ENCODE measurements around the gene AKT2. TPM values are rescaled to one million over a fixed set of nuclear protein-coding genes. Genes with fewer than 3 reads are reported as not detected.

AKT2 gene
- total RNA-seq, 4 donors from 2014 or later, result 63.2 to 266 (median 138) TPM

DNA sequence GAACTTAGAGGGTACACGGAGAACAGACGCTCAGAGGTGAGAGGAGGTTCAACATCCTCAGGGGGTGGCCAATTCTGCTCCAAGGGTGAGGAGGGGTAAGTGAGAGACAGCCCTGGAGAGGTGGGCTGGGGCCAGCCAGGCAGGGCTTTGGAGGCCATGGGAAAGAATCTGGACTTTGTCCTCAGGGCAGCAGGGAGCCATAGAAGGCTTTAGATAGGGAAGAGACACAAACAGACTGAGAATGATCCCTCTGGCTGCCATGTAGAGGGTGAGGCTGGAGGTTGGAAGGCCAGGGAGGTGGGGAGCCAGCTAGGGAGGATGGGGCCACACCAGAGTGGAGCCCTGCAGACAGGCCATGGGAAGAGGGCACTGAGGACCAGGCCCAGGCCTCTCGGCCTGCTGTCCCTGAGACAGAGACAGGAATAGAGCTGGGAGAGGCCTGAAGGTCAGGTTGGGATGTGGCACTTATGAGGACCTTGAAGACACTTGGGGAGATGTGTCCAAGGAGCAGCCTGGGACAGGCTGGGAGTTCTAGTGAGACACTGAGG is 29.5 kb downstream of the AKT2 start:
- H3K9me3 ChIP-seq, result no peaks in the 10 kb centered on the region
- WGBS, 2 donors (ENCODE audit: low coverage in 1 of 2), result 92 to 94% methylated on average over 2 to 3 of the region's 3 CpGs
- H3K27ac ChIP-seq, result no peak overlapping the region
- H3K4me3 ChIP-seq, result no peak overlapping the region
- H3K36me3 ChIP-seq, result peaks cover 0 to 21% (median 9%) of the 10 kb centered on the region in 4 donors
- in situ Hi-C loops (cut with MboI; ENCODE audit: low pct_ligation_motif_present in 1 of 4, low pct_unique_long_range_greater_than_20kb in 1 of 4, low sequenced_read_pairs in 3 of 4), result no loop called here
- intact Hi-C loops (cut with DNase I; ENCODE audit: low total_unique reads), result no loop called here
- DNase-seq, result no peak
- H3K4me1 ChIP-seq, result no peaks in the 10 kb centered on the region
- no peaks in the 10 kb centered on the region for H3K27me3 ChIP-seq
- TF ChIP-seq, protein P1, sequence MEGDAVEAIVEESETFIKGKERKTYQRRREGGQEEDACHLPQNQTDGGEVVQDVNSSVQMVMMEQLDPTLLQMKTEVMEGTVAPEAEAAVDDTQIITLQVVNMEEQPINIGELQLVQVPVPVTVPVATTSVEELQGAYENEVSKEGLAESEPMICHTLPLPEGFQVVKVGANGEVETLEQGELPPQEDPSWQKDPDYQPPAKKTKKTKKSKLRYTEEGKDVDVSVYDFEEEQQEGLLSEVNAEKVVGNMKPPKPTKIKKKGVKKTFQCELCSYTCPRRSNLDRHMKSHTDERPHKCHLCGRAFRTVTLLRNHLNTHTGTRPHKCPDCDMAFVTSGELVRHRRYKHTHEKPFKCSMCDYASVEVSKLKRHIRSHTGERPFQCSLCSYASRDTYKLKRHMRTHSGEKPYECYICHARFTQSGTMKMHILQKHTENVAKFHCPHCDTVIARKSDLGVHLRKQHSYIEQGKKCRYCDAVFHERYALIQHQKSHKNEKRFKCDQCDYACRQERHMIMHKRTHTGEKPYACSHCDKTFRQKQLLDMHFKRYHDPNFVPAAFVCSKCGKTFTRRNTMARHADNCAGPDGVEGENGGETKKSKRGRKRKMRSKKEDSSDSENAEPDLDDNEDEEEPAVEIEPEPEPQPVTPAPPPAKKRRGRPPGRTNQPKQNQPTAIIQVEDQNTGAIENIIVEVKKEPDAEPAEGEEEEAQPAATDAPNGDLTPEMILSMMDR (IDR thresholded peaks at IDR 0.05), result no peak
- no peak for TF ChIP-seq POLR2AphosphoS5 (IDR thresholded peaks at IDR 0.05)
- TF ChIP-seq POLR2A (IDR thresholded peaks at IDR 0.05), result no peak
- no peak for TF ChIP-seq EP300 (IDR thresholded peaks at IDR 0.05; ENCODE audit: low read depth)

DNA sequence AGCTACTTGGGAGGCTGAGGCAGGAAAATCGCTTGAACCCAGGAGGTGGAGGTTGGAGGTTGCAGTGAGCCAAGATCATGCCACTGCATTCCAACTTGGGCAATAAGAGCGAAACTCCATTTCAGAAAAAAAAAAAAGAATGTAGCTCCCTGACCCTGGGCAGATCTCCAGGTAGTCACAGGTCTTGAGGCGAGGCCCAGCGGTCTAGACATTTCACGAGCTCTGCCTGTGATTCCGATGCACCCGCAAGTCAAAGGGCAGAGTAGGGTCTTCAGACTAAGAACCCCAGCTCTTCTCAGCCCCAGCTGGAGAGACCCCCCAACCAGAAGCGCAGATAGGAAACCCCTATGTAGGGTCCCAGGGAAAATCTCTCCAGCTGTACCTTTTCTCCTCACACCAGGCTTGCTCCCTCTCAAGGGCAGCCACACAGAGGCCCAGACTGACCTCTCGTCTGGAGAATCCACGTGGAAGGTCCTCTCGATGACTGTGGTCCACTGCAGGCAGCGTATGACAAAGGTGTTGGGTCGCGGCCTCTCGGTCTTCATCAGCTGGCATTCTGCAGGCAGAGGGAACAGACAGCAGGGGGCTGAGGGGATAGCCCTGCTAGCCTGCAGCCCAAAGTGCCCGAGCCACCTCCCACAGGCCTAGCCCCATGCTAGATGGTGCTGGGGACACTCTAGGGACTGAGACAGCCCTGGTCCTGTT is 30.3 kb downstream of the AKT2 start:
- intact Hi-C loops (cut with DNase I; ENCODE audit: low total_unique reads) (no loop called here), in situ Hi-C loops (cut with MboI; ENCODE audit: low pct_ligation_motif_present in 1 of 4, low pct_unique_long_range_greater_than_20kb in 1 of 4, low sequenced_read_pairs in 3 of 4) (no loop called here)
- no peak for TF ChIP-seq POLR2A (IDR thresholded peaks at IDR 0.05)
- TF ChIP-seq, protein P1 (IDR thresholded peaks at IDR 0.05), result no peak
- TF ChIP-seq EP300 (IDR thresholded peaks at IDR 0.05; ENCODE audit: low read depth), result no peak
- no peak for TF ChIP-seq POLR2AphosphoS5 (IDR thresholded peaks at IDR 0.05)
- Histone ChIP-seq H3K4me3 (no peak overlapping the region), H3K27ac (no peak overlapping the region), H3K27me3 (no peaks in the 10 kb centered on the region), H3K4me1 (no peaks in the 10 kb centered on the region), H3K9me3 (no peaks in the 10 kb centered on the region), H3K36me3 (peaks cover 0 to 21% (median 9%) of the 10 kb centered on the region in 4 donors)
- no peak for DNase-seq
- 86 to 93% methylated on average over 2 to 15 of the region's 16 CpGs for WGBS, 2 donors (ENCODE audit: low coverage in 1 of 2)

DNA sequence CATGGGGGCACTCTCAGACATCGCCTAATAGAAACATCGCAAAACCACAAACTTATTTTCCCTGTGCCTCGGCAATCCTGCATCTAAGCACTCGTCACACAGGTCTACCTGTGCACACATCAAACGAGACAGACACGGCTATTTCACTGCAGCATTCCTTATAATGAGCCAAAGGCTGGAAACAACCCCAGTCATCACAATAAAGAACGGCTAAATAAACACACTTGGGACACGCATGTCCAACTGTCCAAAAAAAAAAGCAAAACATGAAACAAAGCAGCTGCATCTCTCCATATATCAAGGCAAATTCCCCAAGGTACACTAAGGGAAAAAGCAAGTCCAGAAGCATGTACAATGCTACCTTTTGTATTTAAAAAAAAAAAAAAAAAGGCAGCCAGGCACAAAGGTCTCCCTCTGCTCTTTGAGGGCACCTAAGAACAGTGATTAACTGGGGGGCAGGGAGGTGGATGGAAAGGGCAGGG is 31.5 kb downstream of the AKT2 start:
- intact Hi-C loops (cut with DNase I; ENCODE audit: low total_unique reads), result no loop called here

DNA sequence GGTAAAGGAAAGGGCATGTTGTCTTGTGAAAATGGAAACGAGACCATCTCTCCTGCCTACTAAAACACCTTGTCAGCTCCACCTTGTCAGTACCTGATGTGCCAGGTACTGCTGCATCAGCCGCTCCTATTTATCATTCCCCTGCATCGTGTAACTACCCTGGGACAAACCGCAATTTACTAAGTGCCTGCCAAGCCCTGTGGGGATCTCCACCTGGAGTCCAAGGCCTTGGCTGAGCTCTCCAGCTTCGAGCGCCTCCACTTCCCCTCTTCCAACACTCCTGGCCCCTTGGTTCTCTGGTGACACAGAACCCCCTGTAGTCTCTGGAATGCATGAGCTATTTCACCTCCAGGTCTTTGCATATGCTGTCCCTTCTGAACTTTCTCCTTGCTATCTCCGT is 32.8 kb downstream of the AKT2 start:
- no peaks in the 10 kb centered on the region for H3K27me3 ChIP-seq
- no peaks in the 10 kb centered on the region for H3K4me1 ChIP-seq
- TF ChIP-seq EP300 (IDR thresholded peaks at IDR 0.05; ENCODE audit: low read depth) (no peak), POLR2A (IDR thresholded peaks at IDR 0.05) (no peak), POLR2AphosphoS5 (IDR thresholded peaks at IDR 0.05) (no peak)
- TF ChIP-seq, protein P1 (IDR thresholded peaks at IDR 0.05), result no peak
- WGBS, 2 donors (ENCODE audit: low coverage in 1 of 2), result 84 to 87% methylated on average over 4 to 7 of the region's 7 CpGs
- in situ Hi-C loops (cut with MboI; ENCODE audit: low pct_ligation_motif_present in 1 of 4, low pct_unique_long_range_greater_than_20kb in 1 of 4, low sequenced_read_pairs in 3 of 4), result no loop called here
- H3K4me3 ChIP-seq, result no peak overlapping the region
- intact Hi-C loops (cut with DNase I; ENCODE audit: low total_unique reads), result no loop called here
- no peaks in the 10 kb centered on the region for H3K9me3 ChIP-seq
- no peak for DNase-seq
- H3K27ac ChIP-seq, result no peak overlapping the region
- peaks cover 0 to 21% (median 9%) of the 10 kb centered on the region in 4 donors for H3K36me3 ChIP-seq

More for the DNA sequence above, 31.5 kb downstream of the AKT2 start:
- in situ Hi-C loops (cut with MboI; ENCODE audit: low pct_ligation_motif_present in 1 of 4, low pct_unique_long_range_greater_than_20kb in 1 of 4, low sequenced_read_pairs in 3 of 4), result no loop called here
- Histone ChIP-seq H3K27ac (no peak overlapping the region), H3K9me3 (no peaks in the 10 kb centered on the region), H3K36me3 (peaks cover 0 to 21% (median 9%) of the 10 kb centered on the region in 4 donors), H3K27me3 (no peaks in the 10 kb centered on the region), H3K4me1 (no peaks in the 10 kb centered on the region), H3K4me3 (no peak overlapping the region)
- 53 to 58% methylated on average over 4 to 8 of the region's 8 CpGs for WGBS, 2 donors (ENCODE audit: low coverage in 1 of 2)
- no peak for DNase-seq
- TF ChIP-seq POLR2AphosphoS5 (IDR thresholded peaks at IDR 0.05), result no peak
- TF ChIP-seq, protein P1 (IDR thresholded peaks at IDR 0.05), result no peak
- TF ChIP-seq EP300 (IDR thresholded peaks at IDR 0.05; ENCODE audit: low read depth), result no peak
- no peak for TF ChIP-seq POLR2A (IDR thresholded peaks at IDR 0.05)

Measured in transverse colon (tissue), 4 donors.